ENCODE data around the gene SAMD4A. TPM values are rescaled to one million over a fixed set of nuclear protein-coding genes. Genes with fewer than 3 reads are reported as not detected.

Gene SAMD4A
- total RNA-seq, 2 donors from 2014 or later, result 1.9 to 8.0 TPM

GRCh38 chr14:54537651-54538050 lies 29.3 kb upstream of the SAMD4A start:
- WGBS, 2 experiments (ENCODE audit: insufficient coverage in 1 of 2, insufficient read length in 1 of 2), result 92% methylated on average over 1 of the region's 2 CpGs; no CpG with 5 or more reads in 1 of the 2 experiments
- Histone ChIP-seq H3K4me1 (ENCODE audit: control insufficient read depth, insufficient read depth, low read length) (no peaks in the 10 kb centered on the region), H3K27me3 (ENCODE audit: control insufficient read depth, insufficient read depth, low read length, poor library complexity, severe bottlenecking) (no peaks in the 10 kb centered on the region), H3K27ac (ENCODE audit: low read depth, low read length) (no peak overlapping the region), H3K36me3 (ENCODE audit: control insufficient read depth, insufficient read depth, low read length) (peaks cover 22% of the 10 kb centered on the region), H3K9me3 (ENCODE audit: control insufficient read depth, low read length) (no peaks in the 10 kb centered on the region), H3K9ac (ENCODE audit: extremely low read depth, low read length, poor library complexity, severe bottlenecking) (no peak overlapping the region), H3K4me3 (ENCODE audit: low read length) (no peak overlapping the region)
- Mint-ChIP-seq H3K4me3 (no peak overlapping the region), H3K9me3 (no peaks in the 10 kb centered on the region), H3K27me3 (ENCODE audit: insufficient read depth) (no peaks in the 10 kb centered on the region), H3K4me1 (peaks cover 9% of the 10 kb centered on the region), H3K27ac (no peak overlapping the region), H3K36me3 (ENCODE audit: low read depth) (peaks cover 29% of the 10 kb centered on the region)
- no peak for DNase-seq
- TF ChIP-seq CTCF (conservative IDR thresholded peaks at IDR 0.05), result no peak

- 99 to 100% methylated on average over 3 of the region's 3 CpGs for WGBS, 2 experiments (ENCODE audit: insufficient coverage in 1 of 2, insufficient read length in 1 of 2)
- Histone ChIP-seq H3K36me3 (ENCODE audit: control insufficient read depth, insufficient read depth, low read length) (peaks cover 22% of the 10 kb centered on the region), H3K27ac (ENCODE audit: low read depth, low read length) (no peak overlapping the region), H3K27me3 (ENCODE audit: control insufficient read depth, insufficient read depth, low read length, poor library complexity, severe bottlenecking) (no peaks in the 10 kb centered on the region), H3K9me3 (ENCODE audit: control insufficient read depth, low read length) (no peaks in the 10 kb centered on the region), H3K4me3 (ENCODE audit: low read length) (no peak overlapping the region), H3K9ac (ENCODE audit: extremely low read depth, low read length, poor library complexity, severe bottlenecking) (no peak overlapping the region), H3K4me1 (ENCODE audit: control insufficient read depth, insufficient read depth, low read length) (no peaks in the 10 kb centered on the region)
- Mint-ChIP-seq H3K27me3 (ENCODE audit: insufficient read depth) (no peaks in the 10 kb centered on the region), H3K27ac (no peak overlapping the region), H3K36me3 (ENCODE audit: low read depth) (peaks cover 29% of the 10 kb centered on the region), H3K4me3 (no peak overlapping the region), H3K4me1 (peaks cover 7% of the 10 kb centered on the region), H3K9me3 (no peaks in the 10 kb centered on the region)
- no peak for DNase-seq
- no peak for TF ChIP-seq CTCF (conservative IDR thresholded peaks at IDR 0.05)
Observed at GRCh38 chr14:54538055-54538454, 28.9 kb upstream of the SAMD4A start.

- H3K27me3 ChIP-seq (ENCODE audit: control insufficient read depth, insufficient read depth, low read length, poor library complexity, severe bottlenecking), result no peaks in the 10 kb centered on the region
- Mint-ChIP-seq H3K4me3 (no peak overlapping the region), H3K27me3 (ENCODE audit: insufficient read depth) (no peaks in the 10 kb centered on the region), H3K4me1 (peaks cover 2% of the 10 kb centered on the region), H3K9me3 (no peaks in the 10 kb centered on the region), H3K36me3 (ENCODE audit: low read depth) (no peaks in the 10 kb centered on the region), H3K27ac (no peak overlapping the region)
- H3K36me3 ChIP-seq (ENCODE audit: control insufficient read depth, insufficient read depth, low read length), result no peaks in the 10 kb centered on the region
- no peak overlapping the region for H3K4me3 ChIP-seq (ENCODE audit: low read length)
- H3K27ac ChIP-seq (ENCODE audit: low read depth, low read length), result no peak overlapping the region
- WGBS, 2 experiments (ENCODE audit: insufficient coverage in 1 of 2, insufficient read length in 1 of 2), result 67 to 84% methylated on average over 3 of the region's 3 CpGs
- H3K9ac ChIP-seq (ENCODE audit: extremely low read depth, low read length, poor library complexity, severe bottlenecking), result no peak overlapping the region
- no peak for DNase-seq
- no peaks in the 10 kb centered on the region for H3K9me3 ChIP-seq (ENCODE audit: control insufficient read depth, low read length)
- TF ChIP-seq CTCF (conservative IDR thresholded peaks at IDR 0.05), result no peak
- H3K4me1 ChIP-seq (ENCODE audit: control insufficient read depth, insufficient read depth, low read length), result no peaks in the 10 kb centered on the region
Observed at GRCh38 chr14:54547583-54547982, 19.3 kb upstream of the SAMD4A start.
